NOMO-1 treated with dmso at 0.1 percent for 144 hours (cell line): Measurements from ENCODE around the gene MGME1.

Experiments
- DNase-seq: peaks from one replicate; lab custom pipeline; 2025; ENCODE audit not compliant: unreplicated experiment; lab: John Stamatoyannopoulos, UW

Gene MGME1

GRCh38 chr20:17940224-17940971 is 28.4 kb upstream of the MGME1 start:
- DNase-seq = no peak

GRCh38 chr20:17941087-17941825 is 27.6 kb upstream of the MGME1 start:
- no peak for DNase-seq

- no peak for DNase-seq
These were observed 27.0 kb upstream of the MGME1 start for GRCh38 chr20:17941826-17942196.

GRCh38 chr20:17943343-17943742 is 25.5 kb upstream of the MGME1 start:
- DNase-seq = no peak

GRCh38 chr20:17944854-17945474 is 23.9 kb upstream of the MGME1 start:
- DNase-seq = no peak

GRCh38 chr20:17946040-17946439 is 22.8 kb upstream of the MGME1 start:
- no peak for DNase-seq

- no peak for DNase-seq
These were observed 22.0 kb upstream of the MGME1 start for GRCh38 chr20:17946572-17947473.

- DNase-seq = no peak
These were observed 21.4 kb upstream of the MGME1 start for GRCh38 chr20:17947474-17947815.

GRCh38 chr20:17948442-17948841 is 20.4 kb upstream of the MGME1 start:
- no peak for DNase-seq

GRCh38 chr20:17949899-17950298 is 18.9 kb upstream of the MGME1 start:
- DNase-seq = no peak

- DNase-seq = no peak
These were observed 18.1 kb upstream of the MGME1 start for GRCh38 chr20:17950670-17951069.

- DNase-seq = no peak
These were observed 17.5 kb upstream of the MGME1 start for GRCh38 chr20:17951323-17951722.

GRCh38 chr20:17952692-17953684 is 15.8 kb upstream of the MGME1 start:
- no peak for DNase-seq

GRCh38 chr20:17953935-17954334 is 14.9 kb upstream of the MGME1 start:
- no peak for DNase-seq

- no peak for DNase-seq
These were observed 13.5 kb upstream of the MGME1 start for GRCh38 chr20:17955302-17955701.

- no peak for DNase-seq
These were observed 12.6 kb upstream of the MGME1 start for GRCh38 chr20:17956099-17956685.

- DNase-seq = no peak
These were observed 11.1 kb upstream of the MGME1 start for GRCh38 chr20:17957505-17958363.

GRCh38 chr20:17958373-17959256 is 10.2 kb upstream of the MGME1 start:
- DNase-seq = no peak
